Measurements from ENCODE around the gene BEGAIN. TPM values are rescaled to one million over a fixed set of nuclear protein-coding genes. Genes with fewer than 3 reads are reported as not detected.

BEGAIN gene
- total and polyA plus RNA-seq, 8 donors, result 0.31 to 1.1 (median 0.83) TPM; not detected in 4

GRCh38 chr14:100621806-100622205, 34.6 kb upstream of the BEGAIN start:
- WGBS, 5 donors, result 86 to 90% (median 88%) methylated on average over 11 to 14 of the region's 14 CpGs
- TF ChIP-seq EP300 (IDR thresholded peaks at IDR 0.05) (no peak), POLR2AphosphoS5 (IDR thresholded peaks at IDR 0.05) (no peak), POLR2A (IDR thresholded peaks at IDR 0.05) (no peak), CTCF (IDR thresholded peaks at IDR 0.05) (no peak)
- Histone ChIP-seq H3K27me3 (peaks cover 0 to 57% (median 0%) of the 10 kb centered on the region in 3 donors), H3K9me3 (peaks cover 0 to 10% (median 3%) of the 10 kb centered on the region in 4 donors), H3K4me1 (peaks cover 0 to 18% (median 17%) of the 10 kb centered on the region in 4 donors), H3K36me3 (no peaks in the 10 kb centered on the region), H3K27ac (no peak overlapping the region), H3K4me3 (no peak overlapping the region)
- intact Hi-C loops (cut with DNase I; ENCODE audit: low total_unique reads), result no loop called here
- DNase-seq, result no peak

- intact Hi-C loops (cut with DNase I; ENCODE audit: low total_unique reads), result no loop called here
- H3K27me3 ChIP-seq, result peaks cover 0 to 57% (median 0%) of the 10 kb centered on the region in 3 donors
- H3K9me3 ChIP-seq, result peaks cover 0 to 3% (median 1%) of the 10 kb centered on the region in 4 donors
- no peak for DNase-seq
- H3K36me3 ChIP-seq, result no peaks in the 10 kb centered on the region
- peaks cover 0 to 18% (median 17%) of the 10 kb centered on the region in 4 donors for H3K4me1 ChIP-seq
- H3K27ac ChIP-seq, result no peak overlapping the region
- TF ChIP-seq EP300 (IDR thresholded peaks at IDR 0.05), result no peak
- no peak for TF ChIP-seq POLR2A (IDR thresholded peaks at IDR 0.05)
- TF ChIP-seq CTCF (IDR thresholded peaks at IDR 0.05), result no peak
- TF ChIP-seq POLR2AphosphoS5 (IDR thresholded peaks at IDR 0.05), result no peak
- WGBS, 5 donors, result 76 to 83% (median 83%) methylated on average over 14 to 18 of the region's 18 CpGs
- no peak overlapping the region for H3K4me3 ChIP-seq
Observed at GRCh38 chr14:100620255-100621100, 33.3 kb upstream of the BEGAIN start.

DNA sequence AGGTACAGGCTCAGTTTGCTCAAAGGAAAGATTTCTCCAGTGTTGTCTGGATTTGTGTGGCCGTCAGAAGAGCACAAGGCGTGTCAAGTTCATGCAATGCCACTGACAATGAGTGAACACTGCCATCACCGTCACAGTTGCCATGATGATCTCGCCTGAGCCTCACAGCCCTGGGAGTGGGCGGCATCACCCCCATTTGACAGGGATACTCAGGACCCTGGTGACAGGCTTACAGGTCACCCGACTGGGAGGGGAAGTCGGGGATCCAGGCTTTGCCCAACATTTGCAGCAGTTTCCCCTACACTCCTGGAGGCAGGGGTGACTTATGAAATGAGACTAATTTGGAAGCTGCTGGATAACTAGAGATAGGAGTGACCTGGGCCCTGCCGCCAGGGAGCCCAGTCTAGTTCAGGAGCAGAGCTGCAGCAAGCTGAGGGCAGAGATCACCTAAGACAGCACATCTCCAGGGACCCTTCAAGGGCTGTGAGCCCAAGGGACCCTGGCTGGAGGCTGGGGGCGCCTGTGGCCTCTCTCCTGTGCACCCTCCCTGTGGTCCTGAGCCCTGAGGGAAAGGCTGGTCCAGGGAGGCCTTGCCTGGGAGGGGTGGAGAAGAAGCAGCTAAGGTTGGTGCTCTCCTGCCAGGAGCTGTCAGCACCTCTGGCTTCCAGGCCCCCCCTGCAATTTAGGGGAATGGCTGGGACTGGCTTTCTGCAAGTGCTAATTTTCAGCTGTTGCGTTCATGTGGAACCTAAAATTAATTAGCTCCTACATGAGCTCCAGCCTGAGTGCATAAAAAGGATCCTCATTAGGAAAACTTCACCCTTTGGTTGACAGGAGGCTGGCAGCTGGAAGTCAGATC, 32.4 kb upstream of the BEGAIN start:
- 72 to 90% (median 80%) methylated on average over 10 of the region's 10 CpGs for WGBS, 5 donors
- intact Hi-C loops (cut with DNase I; ENCODE audit: low total_unique reads), result no loop called here
- no peak overlapping the region for H3K27ac ChIP-seq
- H3K36me3 ChIP-seq, result no peaks in the 10 kb centered on the region
- DNase-seq, result no peak
- no peaks in the 10 kb centered on the region for H3K9me3 ChIP-seq
- H3K4me1 ChIP-seq, result peaks cover 0 to 18% (median 17%) of the 10 kb centered on the region in 4 donors
- H3K27me3 ChIP-seq, result peaks cover 0 to 55% (median 0%) of the 10 kb centered on the region in 3 donors
- H3K4me3 ChIP-seq, result no peak overlapping the region
- no peak for TF ChIP-seq EP300 (IDR thresholded peaks at IDR 0.05)
- TF ChIP-seq CTCF (IDR thresholded peaks at IDR 0.05), result no peak
- no peak for TF ChIP-seq POLR2AphosphoS5 (IDR thresholded peaks at IDR 0.05)
- TF ChIP-seq POLR2A (IDR thresholded peaks at IDR 0.05), result no peak

- peaks cover 0 to 47% (median 0%) of the 10 kb centered on the region in 3 donors for H3K27me3 ChIP-seq
- peaks cover 0 to 18% (median 17%) of the 10 kb centered on the region in 4 donors for H3K4me1 ChIP-seq
- no peaks in the 10 kb centered on the region for H3K36me3 ChIP-seq
- H3K4me3 ChIP-seq, result no peak overlapping the region
- no peak overlapping the region for H3K27ac ChIP-seq
- intact Hi-C loops (cut with DNase I; ENCODE audit: low total_unique reads), result no loop called here
- WGBS, 5 donors, result 40 to 58% (median 44%) methylated on average over 10 of the region's 10 CpGs
- no peak for TF ChIP-seq POLR2AphosphoS5 (IDR thresholded peaks at IDR 0.05)
- no peak for TF ChIP-seq POLR2A (IDR thresholded peaks at IDR 0.05)
- no peak for TF ChIP-seq EP300 (IDR thresholded peaks at IDR 0.05)
- no peak for TF ChIP-seq CTCF (IDR thresholded peaks at IDR 0.05)
- no peaks in the 10 kb centered on the region for H3K9me3 ChIP-seq
- no peak for DNase-seq
Observed at GRCh38 chr14:100618763-100619320, 31.6 kb upstream of the BEGAIN start.
